Fibroblast of skin of left biceps (primary cell): ENCODE results near the gene NISCH.
A peak's percentile ranks its signal among the peaks of the same experiment; 100 is the strongest.

Source experiments
- DNase-seq, 2 experiments: peaks; one replicate each; pipeline ENCODE4 v3.0.0-alpha.2; 2013; ENCODE audit warnings: low read depth in 2 of 2

The NISCH gene

DNA sequence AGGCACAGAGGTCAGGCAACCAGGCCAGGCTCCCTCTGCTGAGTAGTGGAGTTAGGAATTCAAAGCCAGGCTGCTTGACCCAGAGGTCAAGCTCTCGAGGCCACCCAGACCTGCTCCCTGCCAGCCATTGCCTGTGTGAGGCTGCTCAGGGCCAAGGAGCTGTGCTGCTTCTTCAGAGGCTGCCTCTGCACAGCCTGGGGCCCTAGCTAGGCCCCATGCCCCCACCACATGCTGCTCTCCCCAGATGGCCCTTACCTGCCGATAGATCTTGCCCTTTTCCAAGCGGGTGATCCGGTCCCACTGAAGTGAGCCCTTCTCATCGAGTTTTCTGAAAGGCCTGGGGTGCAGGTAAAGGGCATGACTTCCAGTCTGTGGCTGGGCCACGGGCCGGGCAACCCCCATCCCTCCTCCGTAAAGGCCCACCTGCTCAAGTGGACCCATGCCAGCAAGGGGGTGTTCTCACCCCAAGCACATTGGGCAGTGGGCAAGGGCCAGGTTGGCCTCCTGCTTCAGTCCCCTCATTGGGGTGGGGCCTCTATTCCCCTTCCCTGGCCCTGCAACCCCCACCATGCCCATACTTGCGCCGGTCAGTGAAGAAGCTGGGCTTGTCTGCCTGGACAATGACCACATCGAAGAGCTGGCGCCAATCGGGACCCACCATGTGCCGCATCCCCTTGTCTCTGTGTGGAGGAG lies 71.8 kb downstream of the NISCH start:
- DNase-seq = no peak

DNA sequence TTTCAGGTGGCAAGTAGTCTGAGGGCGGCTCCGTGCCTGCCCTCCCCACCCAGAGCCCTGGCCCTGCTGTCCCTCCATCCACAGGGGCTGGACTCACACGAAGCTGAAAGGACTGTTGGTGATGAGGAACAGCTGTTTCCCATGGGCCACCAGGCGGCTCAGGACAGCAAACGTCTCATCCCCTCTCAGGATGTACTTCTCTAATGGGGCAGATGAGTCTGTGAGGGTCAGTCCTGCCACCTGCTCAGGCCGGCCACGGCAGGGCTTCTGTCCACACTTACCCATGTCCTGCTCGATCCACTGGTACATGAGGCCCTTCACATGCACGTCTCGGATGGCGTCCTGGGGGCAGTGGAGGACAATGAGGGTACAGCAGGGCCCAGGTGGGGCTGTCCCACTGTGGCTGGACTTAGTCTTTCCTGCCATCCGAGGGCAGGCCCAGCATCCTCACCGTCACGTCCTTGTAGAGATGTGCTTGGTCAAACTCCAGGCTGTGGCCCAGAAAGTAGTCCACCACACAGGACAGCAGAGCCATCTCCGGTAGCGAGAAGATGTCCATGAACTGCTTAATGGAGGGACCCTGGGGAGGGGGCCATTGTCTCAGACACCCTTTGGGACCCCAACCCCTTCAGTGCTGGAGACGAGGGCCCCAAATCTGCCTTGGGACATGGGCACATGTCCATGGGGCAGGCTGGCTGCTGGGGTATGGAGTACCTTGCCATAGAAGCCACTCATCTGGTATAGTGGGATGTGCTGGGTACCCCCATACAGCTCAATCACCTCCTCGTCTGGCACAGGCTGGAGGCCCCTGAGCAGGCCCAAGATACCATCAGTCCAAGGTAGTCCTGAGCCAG lies 72.6 kb downstream of the NISCH start:
- no peak for DNase-seq

DNA sequence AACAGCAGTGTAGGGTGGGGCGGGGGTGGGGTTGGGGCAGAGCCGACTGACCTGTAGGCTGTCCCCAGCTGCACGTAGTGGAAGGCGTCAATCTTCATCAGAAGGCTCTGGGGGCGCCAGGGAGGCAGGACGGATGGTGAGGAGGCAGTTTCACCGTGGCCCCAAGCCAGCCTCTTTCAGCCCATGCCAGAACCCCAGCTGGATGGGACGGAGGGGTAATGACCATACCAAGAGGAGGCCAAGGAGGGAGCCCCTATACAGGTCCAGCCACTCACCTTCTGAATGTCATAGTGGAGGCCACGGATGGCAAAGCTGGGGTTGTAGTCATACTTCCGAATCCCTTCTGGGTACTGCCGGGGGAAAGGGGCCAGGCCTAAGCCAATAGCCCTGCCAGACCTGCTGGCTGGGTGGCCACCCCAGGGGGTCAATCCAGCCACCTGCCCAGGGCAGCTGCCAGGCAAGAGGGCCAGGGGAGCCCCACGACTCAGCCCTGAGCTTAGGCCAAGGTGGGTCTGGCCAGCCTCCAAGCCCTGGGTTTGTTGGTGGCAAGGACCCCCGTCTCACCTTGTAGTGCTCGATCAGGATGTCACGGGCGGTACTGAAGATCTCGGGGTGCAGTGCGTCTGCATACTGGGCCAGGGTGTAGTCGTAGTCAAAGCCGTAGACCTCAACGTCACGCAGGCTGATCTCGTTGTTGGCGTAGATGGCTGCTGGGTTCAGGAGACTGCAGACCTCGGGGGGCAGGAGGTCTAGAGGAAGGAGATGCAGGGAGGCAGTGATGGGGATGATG lies 73.4 kb downstream of the NISCH start:
- no peak for DNase-seq

DNA sequence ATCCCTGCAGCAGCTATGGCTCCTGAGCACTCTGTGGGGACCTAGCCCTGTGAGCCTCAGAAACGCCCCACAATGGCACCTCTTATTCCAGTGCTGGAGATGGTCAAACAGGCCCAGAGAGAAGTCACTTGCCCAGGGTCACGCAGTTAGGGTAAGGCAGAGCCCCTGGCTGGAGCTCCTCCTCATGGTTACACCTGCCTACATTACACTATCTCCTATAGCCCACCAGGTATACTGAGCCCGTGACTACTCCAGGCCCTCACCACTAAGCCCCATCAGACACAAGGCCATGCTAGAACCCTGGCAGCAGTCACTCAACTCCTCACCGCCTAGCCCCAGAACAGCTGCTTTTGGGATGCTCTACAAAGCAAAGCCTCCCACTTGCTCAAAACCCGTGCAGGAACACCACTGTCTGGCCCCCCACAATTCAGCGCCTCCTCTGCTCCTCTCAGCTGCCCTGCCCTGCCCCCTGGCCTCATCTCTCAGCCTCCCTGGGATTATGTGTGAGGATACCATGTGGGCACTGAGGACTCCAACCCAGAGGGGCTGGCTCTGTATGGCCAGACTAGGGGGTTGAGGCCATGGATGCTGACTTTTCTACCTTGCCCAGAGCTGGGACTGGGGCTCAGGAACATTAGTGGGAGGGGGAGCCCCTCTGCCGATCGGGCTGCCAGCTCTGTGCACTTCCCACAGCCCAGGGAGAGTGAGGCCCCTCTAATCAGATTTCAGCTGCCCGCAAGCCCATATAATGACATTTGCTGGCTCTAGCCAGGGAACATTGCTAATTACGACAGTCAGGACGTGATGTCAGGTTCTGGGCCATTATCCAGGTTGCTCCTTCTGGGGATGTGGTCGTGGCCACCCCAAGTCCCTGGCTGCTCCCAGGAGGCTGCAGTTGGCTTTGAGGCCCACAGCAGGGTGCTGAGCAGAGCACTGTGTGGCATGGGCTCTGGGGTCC lies 74.3 kb downstream of the NISCH start:
- DNase-seq = no peak

DNA sequence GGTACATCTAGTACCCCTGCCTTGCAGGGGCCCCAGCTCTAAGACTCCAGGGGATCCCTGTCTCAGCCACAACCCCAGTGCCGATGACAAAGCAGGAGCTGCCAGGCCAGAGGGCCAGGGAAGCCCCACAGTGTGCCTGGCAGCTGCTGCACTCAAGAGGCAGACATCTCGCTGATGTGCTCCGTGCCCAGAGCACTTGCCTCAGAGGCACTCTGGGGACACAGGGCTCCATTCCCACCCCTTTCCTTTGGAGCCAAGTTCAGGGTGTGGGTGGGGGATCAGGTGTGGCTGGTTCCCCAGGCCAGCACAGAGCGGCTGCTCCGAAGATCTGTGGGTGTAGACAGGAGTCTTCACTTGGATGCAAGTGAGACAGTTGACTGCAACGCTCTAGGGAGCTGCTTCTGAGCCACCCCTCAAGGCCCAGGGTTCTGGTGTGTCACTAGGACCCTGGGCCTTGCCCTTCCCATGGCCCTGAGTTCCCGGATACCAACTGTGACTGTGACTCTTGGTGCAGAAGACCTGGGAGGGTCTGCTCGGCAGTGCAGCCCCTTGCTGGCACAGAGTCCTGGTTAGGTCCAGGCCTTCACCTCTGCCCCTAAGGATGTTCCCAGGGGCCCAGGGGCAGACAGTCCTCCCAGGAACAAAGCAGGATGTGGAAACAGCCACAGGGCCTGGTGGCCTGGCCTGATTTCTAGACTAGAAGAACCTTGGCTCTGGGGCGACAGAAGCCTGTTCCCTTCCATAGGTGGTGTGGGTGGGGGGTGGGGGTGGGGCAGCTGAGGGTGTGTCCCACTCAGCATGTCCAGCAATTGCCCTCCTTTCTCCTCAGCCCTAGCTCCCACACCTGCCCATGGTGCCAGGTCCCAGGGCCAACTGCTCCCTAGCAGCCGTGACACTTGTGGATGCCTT lies 75.8 kb downstream of the NISCH start:
- DNase-seq = no peak

DNA sequence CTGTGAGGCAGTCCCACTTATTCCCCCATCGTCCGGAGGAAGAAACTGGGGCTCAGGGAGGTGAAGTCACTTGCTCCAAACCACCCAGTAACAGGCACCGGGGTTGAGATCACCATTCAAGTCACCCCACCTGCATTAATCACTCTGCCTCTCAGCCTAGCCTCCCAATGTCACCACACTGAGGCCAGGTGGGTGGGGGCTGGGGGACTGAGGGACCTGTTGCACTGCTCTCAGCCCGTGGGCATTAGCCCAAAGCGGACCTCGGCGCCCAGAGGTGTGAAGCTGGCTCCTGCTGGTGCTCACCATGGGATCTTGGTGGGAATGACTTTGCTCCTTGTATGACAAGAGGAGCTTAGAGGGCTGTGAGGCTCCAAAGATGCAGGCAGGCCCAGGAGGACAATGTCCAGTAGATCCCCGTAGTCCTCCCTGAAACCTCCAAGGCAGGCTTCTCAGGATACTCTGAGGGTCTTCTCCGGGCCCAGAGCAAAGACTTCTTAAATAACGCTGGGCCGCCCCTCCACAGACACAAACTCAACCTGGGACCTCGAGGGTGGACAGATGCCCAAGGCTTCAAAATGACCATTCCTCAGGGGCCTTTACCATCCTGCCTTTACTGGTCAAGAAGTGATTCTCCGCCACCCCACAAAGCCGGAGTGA lies 76.6 kb downstream of the NISCH start:
- DNase-seq = no peak

DNA sequence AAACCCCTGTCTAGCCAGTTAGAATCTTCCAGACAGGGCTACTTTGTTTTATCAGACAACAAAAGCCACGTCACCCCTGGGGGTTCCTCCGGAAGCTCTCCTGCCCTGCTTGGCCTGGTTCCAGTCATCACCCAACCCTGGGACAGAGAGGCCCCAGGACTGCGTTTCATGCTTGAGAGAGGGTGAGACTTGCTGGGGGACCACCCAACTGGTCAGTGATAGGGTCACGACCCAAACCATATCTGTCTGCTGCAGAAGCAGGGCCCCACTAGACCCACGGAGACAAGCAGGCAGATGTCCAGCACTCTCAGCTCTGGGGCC lies 77.1 kb downstream of the NISCH start:
- no peak for DNase-seq

DNA sequence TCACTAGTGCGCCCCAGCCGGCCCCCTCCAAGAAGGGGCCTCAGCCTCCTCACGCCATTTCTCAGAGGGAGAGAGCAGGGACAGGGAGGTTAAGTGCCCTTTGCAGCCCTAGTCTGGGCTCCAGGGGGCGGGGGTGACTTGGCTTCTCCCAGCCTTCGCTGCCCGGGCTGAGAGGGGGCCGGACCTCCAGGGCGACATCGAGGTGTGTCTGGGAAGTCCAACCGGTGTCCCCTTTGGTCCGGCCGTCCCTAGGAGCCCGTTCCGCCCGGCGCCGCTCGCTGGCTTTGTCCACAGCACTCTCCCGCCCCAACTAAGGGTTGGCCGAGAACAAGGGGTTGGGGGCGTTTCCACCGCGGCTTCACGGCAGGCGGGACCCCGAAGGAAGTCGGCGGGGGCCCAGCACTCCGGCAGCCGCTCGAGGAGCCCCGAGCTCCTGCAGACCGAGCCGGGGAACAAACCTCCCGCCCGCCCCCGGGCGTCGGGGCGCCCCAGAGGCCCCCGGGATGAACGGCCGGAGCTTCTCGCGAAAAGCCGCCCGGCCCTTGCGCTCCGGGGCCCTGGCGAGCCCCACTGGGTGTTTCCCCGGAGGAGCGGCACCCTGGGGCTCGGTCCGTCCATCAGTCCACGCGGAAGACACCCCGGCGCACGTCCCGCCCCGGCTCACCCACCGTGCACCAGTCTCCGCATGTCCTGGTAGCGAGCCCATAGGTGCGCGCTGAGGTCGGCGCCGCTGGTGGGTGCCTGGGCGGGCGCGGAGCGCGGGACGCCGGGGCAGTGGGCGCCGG lies 77.6 kb downstream of the NISCH start:
- DNase-seq = no peak

DNA sequence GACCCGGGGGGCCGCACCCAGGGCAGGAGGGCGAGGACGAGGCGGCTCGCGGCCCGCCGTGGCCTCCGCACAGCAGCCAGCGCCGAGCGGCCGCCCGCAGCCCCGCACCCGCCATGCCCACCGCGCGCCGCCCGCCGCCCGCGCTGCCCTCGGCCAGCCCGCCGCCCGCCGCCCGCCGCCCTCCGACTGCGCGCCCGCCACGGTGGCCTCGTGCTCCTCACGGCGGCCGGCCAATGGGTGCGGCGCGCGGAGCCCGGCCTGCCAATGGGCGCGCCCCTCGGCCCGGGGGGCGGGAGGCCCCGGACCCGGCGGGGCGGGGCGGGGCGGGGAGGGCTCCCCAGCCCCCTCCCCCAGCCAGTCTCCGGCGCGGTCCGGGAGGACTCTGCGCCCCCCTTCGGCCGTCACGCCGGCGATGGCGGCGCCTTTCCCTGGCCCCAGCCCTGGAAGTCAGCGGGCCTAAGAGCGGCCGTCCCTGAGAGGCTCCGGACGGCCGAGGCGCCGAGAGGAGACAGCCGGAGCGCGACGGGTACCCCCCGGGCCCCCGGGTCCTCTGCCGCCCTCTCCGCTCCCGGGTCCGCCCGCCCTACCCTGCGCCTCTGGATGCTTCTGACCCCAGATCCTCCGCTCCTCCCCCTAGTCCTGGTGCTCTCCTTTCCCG lies 78.3 kb downstream of the NISCH start, which contains the start of gene NT5DC2:
Gene NT5DC2 (minus strand): TSS at position 235 of the 658 bp plus-strand sequence. CDS start 120 bp downstream, at position 115.
- DNase-seq = peak; percentile 52 to 53

DNA sequence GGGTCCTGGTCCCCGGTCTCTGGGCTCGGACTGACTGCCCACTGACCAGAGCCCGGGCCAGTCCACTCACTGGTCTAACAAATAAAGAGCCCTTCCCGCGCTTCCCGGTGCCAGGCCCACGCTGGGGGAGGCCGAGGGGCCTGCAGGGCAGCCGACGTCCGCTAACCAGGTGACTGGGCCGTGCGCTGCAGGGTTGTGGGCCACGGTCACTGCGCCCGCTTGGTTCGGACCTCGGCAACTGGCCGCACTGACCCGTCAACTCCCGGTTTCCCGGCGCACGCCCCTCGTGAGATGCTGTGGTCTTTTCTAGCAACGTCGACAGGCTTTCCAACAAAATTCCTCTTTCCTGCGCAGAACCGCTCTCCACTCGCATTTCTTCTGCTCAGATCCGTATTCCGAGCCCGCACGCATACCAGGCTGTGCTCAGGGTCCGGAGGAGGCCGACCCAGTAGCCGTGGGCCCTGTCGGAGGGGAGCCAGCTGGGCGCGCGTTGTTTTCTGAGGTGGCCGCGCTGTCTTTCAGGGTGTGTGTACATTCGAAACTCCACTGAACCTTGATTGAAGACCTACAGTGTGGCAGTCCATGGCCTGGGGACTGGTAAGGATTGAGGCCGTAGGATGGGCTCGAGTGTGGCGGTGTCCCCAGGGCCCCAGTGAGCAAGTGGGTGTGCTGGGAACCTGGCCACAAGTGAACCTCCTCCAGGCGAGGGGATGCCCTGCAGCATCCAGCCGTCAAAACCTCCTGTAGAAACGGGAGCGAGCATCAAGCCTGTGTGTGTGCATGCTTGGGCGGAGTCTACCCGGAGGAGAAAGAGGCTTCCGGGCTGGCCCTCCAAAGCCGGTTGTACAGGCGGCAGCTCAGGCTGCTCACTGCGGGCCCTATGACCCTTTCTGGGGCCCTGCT lies 79.1 kb downstream of the NISCH start:
- DNase-seq = no peak

DNA sequence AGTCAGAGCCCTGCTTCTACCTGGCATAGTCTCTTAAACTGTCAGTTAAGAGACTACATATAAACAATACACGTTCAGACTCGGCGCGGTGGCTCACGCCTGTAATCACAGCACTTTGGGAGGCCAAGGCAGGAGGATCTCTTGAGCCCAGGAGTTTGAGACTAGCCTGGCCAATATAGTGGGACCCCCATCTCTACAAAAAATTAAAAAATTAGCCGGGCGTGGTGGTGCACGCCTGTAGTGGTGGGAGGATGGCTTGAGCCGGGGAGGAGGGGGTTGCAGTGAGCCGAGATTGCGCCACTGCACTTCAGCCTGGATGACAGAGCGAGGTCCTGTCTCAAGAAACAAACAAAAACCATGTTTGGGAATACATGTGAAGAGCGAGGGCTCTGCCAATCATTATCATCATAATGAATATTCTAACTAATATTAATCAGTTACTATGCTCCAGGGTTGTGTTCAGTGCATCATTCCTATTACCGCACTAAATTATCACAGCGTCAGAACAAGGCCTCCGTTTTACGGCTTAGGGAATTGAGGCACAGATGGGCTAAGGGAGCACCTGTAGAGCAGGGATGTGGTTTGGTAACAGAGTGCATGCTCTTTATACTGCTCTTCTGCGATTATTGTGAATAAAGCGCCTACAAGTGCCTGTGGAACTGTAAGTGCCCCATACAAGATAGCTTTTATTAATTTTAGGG lies 80.2 kb downstream of the NISCH start:
- no peak for DNase-seq

DNA sequence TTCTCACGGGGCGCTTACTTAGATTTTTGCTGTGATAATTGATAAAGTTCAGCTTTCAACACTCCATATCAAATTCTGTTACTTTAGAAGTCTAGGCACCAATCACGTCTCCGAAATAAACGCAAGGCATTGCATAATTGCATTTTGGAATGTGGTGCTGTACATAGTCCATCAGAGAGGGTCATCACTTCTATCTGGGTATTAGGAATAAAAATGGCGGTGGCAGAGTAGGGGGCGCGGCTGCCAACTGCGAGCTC lies 80.6 kb downstream of the NISCH start:
- DNase-seq = no peak

DNA sequence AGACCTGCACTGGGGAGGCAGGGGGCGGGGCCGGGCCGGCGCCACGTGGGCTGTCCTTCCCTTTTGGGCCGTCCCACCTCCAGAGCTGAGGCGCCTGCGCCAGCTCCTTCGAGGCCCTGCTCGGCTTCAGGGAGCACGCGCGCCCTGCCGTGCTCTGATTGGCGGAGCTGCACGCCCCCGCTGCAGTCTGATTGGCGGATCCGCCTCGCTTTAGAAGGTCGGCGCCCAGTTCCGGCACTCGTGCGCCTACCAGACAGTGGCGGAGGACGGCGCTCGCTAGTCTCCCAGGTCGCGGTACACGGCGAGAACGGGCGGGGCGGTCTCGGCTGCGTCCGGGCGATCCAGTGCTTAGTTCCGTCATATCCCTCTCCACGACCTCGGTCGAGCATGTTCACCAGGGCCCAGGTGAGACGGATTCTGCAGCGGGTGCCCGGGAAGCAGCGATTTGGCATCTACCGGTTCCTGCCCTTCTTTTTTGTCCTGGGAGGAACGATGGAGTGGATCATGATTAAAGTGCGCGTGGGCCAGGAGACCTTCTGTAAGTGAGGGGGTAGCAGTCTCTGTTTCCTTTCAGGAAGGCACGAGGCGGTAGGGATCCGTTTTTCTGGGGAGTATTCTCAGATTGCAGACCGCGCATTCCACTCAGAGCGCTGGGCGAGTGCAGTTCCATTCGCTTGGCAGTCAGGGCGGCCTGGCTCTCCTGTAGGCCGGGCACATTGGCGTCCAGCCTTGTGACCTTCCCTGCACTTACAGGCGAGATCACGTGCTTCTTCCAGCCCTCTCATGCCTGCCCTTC lies 81.2 kb downstream of the NISCH start, which contains the start of gene UQCC5:
Gene UQCC5 (plus strand): TSS at position 237 of the 796 bp plus-strand sequence. CDS start 151 bp downstream, at position 388.
- peak; percentile 95 to 96 for DNase-seq

DNA sequence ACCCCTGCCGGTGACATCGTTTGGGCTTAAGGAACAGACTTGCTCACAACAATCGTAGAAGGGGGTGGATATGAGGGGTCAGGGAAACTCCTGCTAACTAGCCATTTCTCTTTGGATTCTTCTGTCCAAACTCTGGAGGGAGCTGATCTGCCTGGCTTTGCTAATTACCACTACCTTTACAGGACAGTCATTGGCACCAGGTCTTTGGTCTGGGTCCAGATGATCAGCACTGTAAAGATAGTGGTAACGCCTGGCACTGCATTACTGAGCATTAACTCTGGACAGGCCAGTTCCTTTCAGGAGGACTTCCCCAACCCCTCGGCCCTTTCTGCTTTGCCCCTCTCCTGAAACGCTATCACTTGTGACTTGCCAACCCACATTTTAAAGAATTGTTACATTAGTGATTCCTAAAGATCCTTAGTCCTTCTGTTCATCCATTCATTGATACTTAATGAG lies 81.8 kb downstream of the NISCH start:
- no peak for DNase-seq

DNA sequence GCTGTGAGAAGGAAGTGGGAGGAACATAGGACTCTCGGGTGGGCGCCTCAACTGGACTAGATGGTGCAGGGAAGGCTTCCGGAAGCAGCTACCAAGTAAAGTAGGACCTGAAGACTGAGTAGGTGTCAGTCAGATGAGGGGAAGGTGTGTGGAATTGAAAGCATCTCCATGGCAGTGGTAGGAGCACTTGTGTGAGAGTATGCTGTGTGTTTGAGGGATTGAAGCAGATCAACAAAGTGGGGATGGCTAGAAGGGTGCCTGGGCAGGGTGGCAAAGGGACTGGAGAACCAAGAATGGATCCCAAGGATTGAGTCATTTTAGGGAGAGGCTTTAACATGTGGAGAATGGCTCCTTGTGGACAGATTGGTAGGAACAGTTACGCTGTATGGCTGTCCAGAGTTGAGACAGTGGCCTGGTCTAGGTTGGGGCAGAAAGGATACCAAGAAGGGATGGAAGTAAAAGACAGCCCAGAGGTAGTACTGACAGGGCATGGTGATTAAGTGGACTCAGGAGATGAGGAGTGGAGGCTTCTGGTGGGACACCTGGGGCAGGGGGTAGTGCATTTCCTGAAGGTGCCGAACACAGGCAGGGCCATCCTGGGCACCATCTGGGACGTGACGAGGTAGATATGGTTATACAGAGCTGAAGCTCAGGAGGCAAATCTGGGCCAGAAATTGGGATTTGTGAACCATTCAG lies 82.5 kb downstream of the NISCH start:
- no peak for DNase-seq
